Neural cell (in vitro differentiated cells): ENCODE data around the gene EPS8. TPM values are rescaled to one million over a fixed set of nuclear protein-coding genes. Genes with fewer than 3 reads are reported as not detected.

ENCODE experiments used
- H2AFZ ChIP-seq: fragments of 200-600, 300-800 bp; sonication (generic), shearing (Covaris generic); 2 replicates; pipeline ENCODE4 v1.6.0; 2014; ENCODE audit warnings: low read depth, mild to moderate bottlenecking, antibody characterized with exemption, low read length, moderate library complexity
- H3F3A ChIP-seq: fragments of 200-600 bp; shearing (Covaris generic); 2 replicates; pipeline ENCODE4 v1.6.1; 2016; ENCODE audit warnings: mild to moderate bottlenecking, moderate library complexity, mixed read lengths, antibody characterized with exemption, low read length; ENCODE audit not compliant: insufficient read depth, poor library complexity, severe bottlenecking
- H3K27ac ChIP-seq: fragments of 200-600, 300-800 bp; sonication (generic), shearing (Covaris generic); 2 replicates; pipeline ENCODE4 v1.5.1; 2014; ENCODE audit warnings: mild to moderate bottlenecking, low read length, moderate library complexity
- H3K27me3 ChIP-seq: fragments of 300-800, 200-600 bp; sonication (generic), shearing (Covaris generic); 2 replicates; pipeline ENCODE4 v1.6.0; 2014; ENCODE audit warnings: mild to moderate bottlenecking, low read depth, low read length, moderate library complexity; ENCODE audit not compliant: insufficient read depth
- H3K36me3 ChIP-seq: fragments of 300-800, 200-600 bp; sonication (generic), shearing (Covaris generic); 2 replicates; pipeline ENCODE4 v1.5.1; 2014; ENCODE audit warnings: mild to moderate bottlenecking, antibody characterized with exemption, low read length, moderate library complexity; ENCODE audit not compliant: insufficient read depth
- H3K4me2 ChIP-seq: fragments of 300-800, 200-600 bp; sonication (generic), shearing (Covaris generic); 2 replicates; pipeline ENCODE4 v1.6.0; 2014; ENCODE audit warnings: mild to moderate bottlenecking, low read length
- H3K4me3 ChIP-seq: fragments of 300-800, 200-600 bp; sonication (generic), shearing (Covaris generic); 2 replicates; pipeline ENCODE4 v1.5.1; 2014; ENCODE audit warnings: mild to moderate bottlenecking, low read length, moderate library complexity
- H3K79me2 ChIP-seq: fragments of 200-600 bp; shearing (Covaris generic); replicated peaks from 2 replicates; pipeline ENCODE4 v1.6.0; 2014; ENCODE audit warnings: mild to moderate bottlenecking, low read length, moderate library complexity; ENCODE audit not compliant: insufficient read depth
- H3K9ac ChIP-seq: fragments of 300-800, 200-600 bp; sonication (generic), shearing (Covaris generic); 2 replicates; pipeline ENCODE4 v1.6.1; 2016; ENCODE audit warnings: mild to moderate bottlenecking, low read length, mixed read lengths
- H3K9me2 ChIP-seq: fragments of 200-600 bp; shearing (Covaris generic); 2 replicates; pipeline ENCODE4 v1.6.1; 2016; ENCODE audit warnings: mild to moderate bottlenecking, low read length, mixed read lengths; ENCODE audit not compliant: insufficient read depth
- H3K9me3 ChIP-seq: fragments of 200-600, 300-800 bp; sonication (generic), shearing (Covaris generic); 2 replicates; pipeline ENCODE4 v1.6.1; 2016; ENCODE audit warnings: mild to moderate bottlenecking, mixed run types, low read length, moderate library complexity, mixed read lengths
- H4K20me1 ChIP-seq: fragments of 200-600 bp; shearing (Covaris generic); 2 replicates; pipeline ENCODE4 v1.6.1; 2016; ENCODE audit warnings: mild to moderate bottlenecking, mixed run types; ENCODE audit not compliant: insufficient read depth
- EP300 ChIP-seq: fragments of 450-650 bp; conservative IDR thresholded peaks from 2 replicates; pipeline ENCODE4 v1.6.1; 2014; ENCODE audit warnings: antibody characterized with exemption, mild to moderate bottlenecking, moderate library complexity; ENCODE audit not compliant: poor library complexity, severe bottlenecking
- EZH2 ChIP-seq: fragments of 200-600, 300-800 bp; shearing (Covaris generic), sonication (generic); IDR thresholded peaks from 2 replicates; pipeline ENCODE4 v1.6.1; 2014; ENCODE audit warnings: antibody characterized with exemption, low read length, borderline replicate concordance, mild to moderate bottlenecking; ENCODE audit not compliant: insufficient read depth, poor library complexity, severe bottlenecking
- MXI1 ChIP-seq: fragments of 450-650 bp; conservative IDR thresholded peaks from 2 replicates; pipeline ENCODE4 v1.6.1; 2014; ENCODE audit warnings: antibody characterized with exemption, mild to moderate bottlenecking; ENCODE audit not compliant: poor library complexity, severe bottlenecking
- POLR2AphosphoS5 ChIP-seq: IDR thresholded peaks from 2 replicates; pipeline ENCODE4 v1.6.1; 2012
- RAD21 ChIP-seq: fragments of 450-650 bp; conservative IDR thresholded peaks from 2 replicates; pipeline ENCODE4 v1.6.1; 2014; ENCODE audit warnings: antibody characterized with exemption, mild to moderate bottlenecking, moderate library complexity
- SMC3 ChIP-seq: fragments of 450-650 bp; conservative IDR thresholded peaks from 2 replicates; pipeline ENCODE4 v1.6.1; 2014; ENCODE audit warnings: antibody characterized with exemption, mild to moderate bottlenecking, moderate library complexity; ENCODE audit not compliant: poor library complexity
- TAF1 ChIP-seq: IDR thresholded peaks from 2 replicates; pipeline ENCODE4 v1.6.1; 2012; ENCODE audit warnings: low read depth
- polyA plus RNA-seq: library from polyadenylated mRNA; depleted of rRNA; stranded (reverse); fragments of >200 nt; gene quantifications from 2 replicates; pipeline ENCODE4 v1.2.3, GENCODE V29; 2014
- TF ChIP-seq, protein P1 (sequence below): fragments of 450-650 bp; IDR thresholded peaks from 2 replicates; pipeline ENCODE4 v1.5.1; 2014; ENCODE audit warnings: antibody characterized with exemption, mild to moderate bottlenecking, moderate library complexity; ENCODE audit not compliant: poor library complexity, severe bottlenecking
- TF ChIP-seq, protein P2 (sequence below): IDR thresholded peaks from 2 replicates; pipeline ENCODE4 v1.6.1; 2012; ENCODE audit warnings: borderline replicate concordance

The EPS8 gene
- polyA plus RNA-seq, 1 donor from 2014 or later, result 12.2 TPM

DNA sequence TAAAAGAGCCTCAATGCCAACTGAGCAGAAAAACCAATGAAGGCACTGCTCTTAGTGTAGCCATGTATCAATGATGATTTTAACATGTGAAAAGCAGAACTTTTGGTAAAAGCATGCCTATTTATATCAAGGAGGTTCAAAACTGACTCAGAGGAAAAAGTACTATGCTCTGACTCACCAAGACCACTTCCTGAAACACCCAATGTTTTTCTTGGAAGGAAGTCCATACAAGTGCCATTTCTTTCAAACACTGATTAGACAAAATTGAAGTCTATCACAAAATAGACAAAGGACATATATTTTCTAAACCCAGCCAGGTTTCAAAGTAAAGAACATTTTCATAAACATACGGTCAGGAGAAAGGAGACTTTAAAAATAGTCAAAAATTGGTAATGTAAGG, 88.6 kb downstream of the EPS8 start:
- H3K27ac ChIP-seq, result no peak overlapping the region
- no peak overlapping the region for H3K4me2 ChIP-seq
- no peaks in the 10 kb centered on the region for H3K9me3 ChIP-seq
- no peaks in the 10 kb centered on the region for H3F3A ChIP-seq
- no peak overlapping the region for H2AFZ ChIP-seq
- no peak overlapping the region for H3K4me3 ChIP-seq
- TF ChIP-seq TAF1 (no peak), SMC3 (no peak), EZH2 (no peak), EP300 (no peak), POLR2AphosphoS5 (no peak)
- TF ChIP-seq, protein P1, sequence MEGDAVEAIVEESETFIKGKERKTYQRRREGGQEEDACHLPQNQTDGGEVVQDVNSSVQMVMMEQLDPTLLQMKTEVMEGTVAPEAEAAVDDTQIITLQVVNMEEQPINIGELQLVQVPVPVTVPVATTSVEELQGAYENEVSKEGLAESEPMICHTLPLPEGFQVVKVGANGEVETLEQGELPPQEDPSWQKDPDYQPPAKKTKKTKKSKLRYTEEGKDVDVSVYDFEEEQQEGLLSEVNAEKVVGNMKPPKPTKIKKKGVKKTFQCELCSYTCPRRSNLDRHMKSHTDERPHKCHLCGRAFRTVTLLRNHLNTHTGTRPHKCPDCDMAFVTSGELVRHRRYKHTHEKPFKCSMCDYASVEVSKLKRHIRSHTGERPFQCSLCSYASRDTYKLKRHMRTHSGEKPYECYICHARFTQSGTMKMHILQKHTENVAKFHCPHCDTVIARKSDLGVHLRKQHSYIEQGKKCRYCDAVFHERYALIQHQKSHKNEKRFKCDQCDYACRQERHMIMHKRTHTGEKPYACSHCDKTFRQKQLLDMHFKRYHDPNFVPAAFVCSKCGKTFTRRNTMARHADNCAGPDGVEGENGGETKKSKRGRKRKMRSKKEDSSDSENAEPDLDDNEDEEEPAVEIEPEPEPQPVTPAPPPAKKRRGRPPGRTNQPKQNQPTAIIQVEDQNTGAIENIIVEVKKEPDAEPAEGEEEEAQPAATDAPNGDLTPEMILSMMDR, result no peak
- H4K20me1 ChIP-seq, result no peaks in the 10 kb centered on the region
- no peaks in the 10 kb centered on the region for H3K36me3 ChIP-seq
- H3K9me2 ChIP-seq, result no peaks in the 10 kb centered on the region
- no peaks in the 10 kb centered on the region for H3K79me2 ChIP-seq
- H3K9ac ChIP-seq, result no peak overlapping the region
- no peaks in the 10 kb centered on the region for H3K27me3 ChIP-seq

DNA sequence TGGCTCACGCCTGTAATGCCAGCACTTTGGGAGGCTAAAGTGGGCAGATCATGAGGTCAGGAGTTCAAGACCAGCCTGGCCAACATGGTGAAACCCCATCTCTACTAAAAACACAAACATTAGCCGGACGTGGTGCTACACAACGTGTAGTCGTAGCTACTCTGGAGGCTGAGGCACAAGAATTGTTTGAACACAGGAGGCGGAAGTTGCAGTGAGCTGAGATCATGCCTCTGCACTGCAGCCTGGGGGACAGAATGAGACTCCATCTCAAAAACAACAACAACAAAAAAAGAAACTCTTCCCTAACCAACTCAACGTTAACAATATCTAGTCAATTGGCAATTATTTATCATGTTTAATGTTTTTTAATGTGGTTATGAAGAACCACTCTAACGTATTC, 89.3 kb downstream of the EPS8 start:
- no peak overlapping the region for H3K4me3 ChIP-seq
- no peaks in the 10 kb centered on the region for H3K27me3 ChIP-seq
- H3K4me2 ChIP-seq, result no peak overlapping the region
- no peaks in the 10 kb centered on the region for H4K20me1 ChIP-seq
- H3K9me2 ChIP-seq, result no peaks in the 10 kb centered on the region
- H2AFZ ChIP-seq, result no peak overlapping the region
- H3K27ac ChIP-seq, result no peak overlapping the region
- no peak overlapping the region for H3K9ac ChIP-seq
- no peaks in the 10 kb centered on the region for H3K36me3 ChIP-seq
- H3K79me2 ChIP-seq, result no peaks in the 10 kb centered on the region
- H3F3A ChIP-seq, result no peaks in the 10 kb centered on the region
- no peaks in the 10 kb centered on the region for H3K9me3 ChIP-seq
- no peak for TF ChIP-seq TAF1
- no peak for TF ChIP-seq MXI1
- TF ChIP-seq, protein P2, sequence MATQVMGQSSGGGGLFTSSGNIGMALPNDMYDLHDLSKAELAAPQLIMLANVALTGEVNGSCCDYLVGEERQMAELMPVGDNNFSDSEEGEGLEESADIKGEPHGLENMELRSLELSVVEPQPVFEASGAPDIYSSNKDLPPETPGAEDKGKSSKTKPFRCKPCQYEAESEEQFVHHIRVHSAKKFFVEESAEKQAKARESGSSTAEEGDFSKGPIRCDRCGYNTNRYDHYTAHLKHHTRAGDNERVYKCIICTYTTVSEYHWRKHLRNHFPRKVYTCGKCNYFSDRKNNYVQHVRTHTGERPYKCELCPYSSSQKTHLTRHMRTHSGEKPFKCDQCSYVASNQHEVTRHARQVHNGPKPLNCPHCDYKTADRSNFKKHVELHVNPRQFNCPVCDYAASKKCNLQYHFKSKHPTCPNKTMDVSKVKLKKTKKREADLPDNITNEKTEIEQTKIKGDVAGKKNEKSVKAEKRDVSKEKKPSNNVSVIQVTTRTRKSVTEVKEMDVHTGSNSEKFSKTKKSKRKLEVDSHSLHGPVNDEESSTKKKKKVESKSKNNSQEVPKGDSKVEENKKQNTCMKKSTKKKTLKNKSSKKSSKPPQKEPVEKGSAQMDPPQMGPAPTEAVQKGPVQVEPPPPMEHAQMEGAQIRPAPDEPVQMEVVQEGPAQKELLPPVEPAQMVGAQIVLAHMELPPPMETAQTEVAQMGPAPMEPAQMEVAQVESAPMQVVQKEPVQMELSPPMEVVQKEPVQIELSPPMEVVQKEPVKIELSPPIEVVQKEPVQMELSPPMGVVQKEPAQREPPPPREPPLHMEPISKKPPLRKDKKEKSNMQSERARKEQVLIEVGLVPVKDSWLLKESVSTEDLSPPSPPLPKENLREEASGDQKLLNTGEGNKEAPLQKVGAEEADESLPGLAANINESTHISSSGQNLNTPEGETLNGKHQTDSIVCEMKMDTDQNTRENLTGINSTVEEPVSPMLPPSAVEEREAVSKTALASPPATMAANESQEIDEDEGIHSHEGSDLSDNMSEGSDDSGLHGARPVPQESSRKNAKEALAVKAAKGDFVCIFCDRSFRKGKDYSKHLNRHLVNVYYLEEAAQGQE, result no peak
- TF ChIP-seq RAD21, result no peak
- no peak for TF ChIP-seq EP300
- no peak for TF ChIP-seq SMC3
- TF ChIP-seq, protein P1, result no peak
- TF ChIP-seq POLR2AphosphoS5, result no peak
- TF ChIP-seq EZH2, result no peak
